HUES64 (cell line): Measurements from ENCODE around the gene CTDNEP1.

Source experiments
- H3K27ac ChIP-seq: 2 replicates; pipeline ENCODE4 v1.7.0; 2013; ENCODE audit warnings: low read depth, low read length, inconsistent platforms
- H3K27me3 ChIP-seq: 2 replicates; pipeline ENCODE4 v1.6.1; 2013; ENCODE audit warnings: mild to moderate bottlenecking, low read length; ENCODE audit not compliant: insufficient read depth
- H3K36me3 ChIP-seq: 2 replicates; pipeline ENCODE4 v1.6.1; 2013; ENCODE audit warnings: mild to moderate bottlenecking, low read length; ENCODE audit not compliant: insufficient read depth
- H3K4me1 ChIP-seq: 2 replicates; pipeline ENCODE4 v1.6.1; 2013; ENCODE audit warnings: mild to moderate bottlenecking, low read length, moderate library complexity; ENCODE audit not compliant: insufficient read depth
- H3K4me3 ChIP-seq: 2 replicates; pipeline ENCODE4 v1.5.1; 2013; ENCODE audit warnings: mild to moderate bottlenecking, low read length, moderate library complexity
- H3K9ac ChIP-seq: 2 replicates; pipeline ENCODE4 v1.6.1; 2013; ENCODE audit warnings: mild to moderate bottlenecking, low read depth, low read length
- H3K9me3 ChIP-seq: 2 replicates; pipeline ENCODE4 v1.6.1; 2013; ENCODE audit warnings: low read depth, low read length; ENCODE audit not compliant: insufficient read depth
- WGBS: fragments of 150-250, 120-280 bp; methylation state at CpG from one replicate; pipeline ENCODE4 v1.1.7; 2013; ENCODE audit warnings: missing lambda C conversion rate; 5-methylcytosine and 5-hydroxymethylcytosine counted together

Gene CTDNEP1

GRCh38 chr17:7218166-7218565 lies 33.4 kb downstream of the CTDNEP1 start:
- peaks cover 22% of the 10 kb centered on the region for H3K36me3 ChIP-seq
- no peaks in the 10 kb centered on the region for H3K27me3 ChIP-seq
- peak overlapping the region; percentile 47; the same call in 1 of the 2 replicates for H3K9ac ChIP-seq
- peak overlapping the region; percentile 9; the same call in 1 of the 2 replicates for H3K27ac ChIP-seq
- 81% methylated on average over 6 of the region's 6 CpGs for WGBS
- H3K9me3 ChIP-seq: no peaks in the 10 kb centered on the region
- H3K4me3 ChIP-seq: peak overlapping the region; percentile 54
- peaks cover 26% of the 10 kb centered on the region; the same call in 1 of the 2 replicates for H3K4me1 ChIP-seq

GRCh38 chr17:7217113-7217987 lies 34.2 kb downstream of the CTDNEP1 start:
- H3K4me3 ChIP-seq: peak overlapping the region; percentile 54
- 3% methylated on average over 27 of the region's 32 CpGs for WGBS
- H3K27me3 ChIP-seq: no peaks in the 10 kb centered on the region
- H3K4me1 ChIP-seq: peaks cover 27% of the 10 kb centered on the region; the same call in 1 of the 2 replicates
- peaks cover 14% of the 10 kb centered on the region for H3K36me3 ChIP-seq
- peak overlapping the region; percentile 47; the same call in 1 of the 2 replicates for H3K9ac ChIP-seq
- no peaks in the 10 kb centered on the region for H3K9me3 ChIP-seq
- H3K27ac ChIP-seq: peak overlapping the region; percentile 9; the same call in 1 of the 2 replicates

DNA sequence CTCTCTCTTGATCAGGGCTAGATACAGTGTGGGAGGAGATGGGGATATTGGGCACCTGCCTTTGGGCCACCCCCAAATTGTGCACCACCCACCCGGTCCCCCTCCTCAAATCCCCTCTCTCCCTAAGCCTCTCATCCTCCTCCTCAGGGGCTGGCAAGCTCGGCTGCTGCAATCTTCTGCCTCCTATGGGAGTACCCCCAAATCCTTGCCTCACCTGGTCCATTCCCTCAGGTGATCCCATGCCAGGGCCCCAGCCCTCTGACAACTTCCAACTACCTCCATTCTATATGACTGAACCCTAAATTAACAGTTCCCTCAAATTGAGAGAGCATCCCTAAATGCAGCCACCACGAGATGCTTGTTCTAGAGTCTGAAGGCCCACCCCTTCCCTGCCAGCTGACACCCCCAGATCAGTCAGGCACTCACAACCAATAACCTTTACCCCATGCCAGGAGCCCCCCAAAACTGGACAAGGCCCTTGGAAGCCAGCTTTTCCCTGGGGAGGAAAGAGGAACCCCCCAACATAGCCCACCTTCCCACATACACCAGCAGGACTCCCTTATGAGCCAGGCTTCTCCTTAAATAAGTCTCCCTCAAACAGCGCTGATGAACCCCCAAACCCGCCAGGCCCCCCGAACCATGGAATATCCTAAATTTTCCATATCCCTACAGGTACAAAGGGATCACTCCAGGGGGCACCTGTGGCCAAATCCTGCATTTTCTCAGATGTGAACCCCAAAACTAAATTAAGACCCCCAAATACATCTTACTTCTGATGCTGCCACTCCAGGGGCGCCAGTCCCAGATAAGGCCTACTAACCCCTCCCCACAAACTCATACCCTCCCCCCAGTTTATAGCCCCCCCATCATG lies 35.1 kb downstream of the CTDNEP1 start:
- Histone ChIP-seq H3K4me1 (peaks cover 33% of the 10 kb centered on the region; the same call in 1 of the 2 replicates), H3K9ac (peak overlapping the region; percentile 1; the same call in 1 of the 2 replicates)
- WGBS: 19% methylated on average over 7 of the region's 7 CpGs

GRCh38 chr17:7215652-7216180 lies 35.8 kb downstream of the CTDNEP1 start:
- H3K27ac ChIP-seq: peak overlapping the region; percentile 90
- no peaks in the 10 kb centered on the region for H3K27me3 ChIP-seq
- 5% methylated on average over 7 of the region's 10 CpGs for WGBS
- peak overlapping the region; percentile 17; the same call in 1 of the 2 replicates for H3K9ac ChIP-seq
- H3K4me3 ChIP-seq: peak overlapping the region; percentile 78
- peaks cover 30% of the 10 kb centered on the region for H3K4me1 ChIP-seq
- no peaks in the 10 kb centered on the region for H3K9me3 ChIP-seq
- no peaks in the 10 kb centered on the region for H3K36me3 ChIP-seq

More for the DNA sequence above, 35.1 kb downstream of the CTDNEP1 start:
- Histone ChIP-seq H3K27ac (peak overlapping the region; percentile 33; the same call in 1 of the 2 replicates), H3K4me3 (peak overlapping the region; percentile 42), H3K9me3 (no peaks in the 10 kb centered on the region), H3K36me3 (peaks cover 5% of the 10 kb centered on the region), H3K27me3 (no peaks in the 10 kb centered on the region)

GRCh38 chr17:7215136-7215638 lies 36.3 kb downstream of the CTDNEP1 start:
- Histone ChIP-seq H3K27ac (peak overlapping the region; percentile 90), H3K9ac (peak overlapping the region; percentile 17; the same call in 1 of the 2 replicates), H3K4me3 (peak overlapping the region; percentile 78)

GRCh38 chr17:7214300-7215135 lies 37.0 kb downstream of the CTDNEP1 start:
- Histone ChIP-seq H3K4me3 (peak overlapping the region; percentile 78), H3K27me3 (no peaks in the 10 kb centered on the region), H3K36me3 (no peaks in the 10 kb centered on the region), H3K9ac (peak overlapping the region; percentile 75), H3K27ac (peak overlapping the region; percentile 90), H3K9me3 (no peaks in the 10 kb centered on the region), H3K4me1 (peaks cover 31% of the 10 kb centered on the region)
- under 1% methylated on average over 45 of the region's 45 CpGs for WGBS

More at GRCh38 chr17:7215136-7215638, 36.3 kb downstream of the CTDNEP1 start:
- no peaks in the 10 kb centered on the region for H3K9me3 ChIP-seq
- whole genome bisulfite sequencing: 9% methylated on average over 9 of the region's 9 CpGs
- H3K27me3 ChIP-seq: no peaks in the 10 kb centered on the region
- peaks cover 32% of the 10 kb centered on the region for H3K4me1 ChIP-seq
- no peaks in the 10 kb centered on the region for H3K36me3 ChIP-seq

GRCh38 chr17:7213895-7214299 lies 37.6 kb downstream of the CTDNEP1 start:
- Histone ChIP-seq H3K4me1 (peaks cover 29% of the 10 kb centered on the region), H3K36me3 (no peaks in the 10 kb centered on the region), H3K27me3 (no peaks in the 10 kb centered on the region), H3K9ac (peak overlapping the region; percentile 57), H3K9me3 (no peaks in the 10 kb centered on the region), H3K4me3 (peak overlapping the region; percentile 53), H3K27ac (peak overlapping the region; percentile 82)
- WGBS: under 1% methylated on average over 15 of the region's 15 CpGs

DNA sequence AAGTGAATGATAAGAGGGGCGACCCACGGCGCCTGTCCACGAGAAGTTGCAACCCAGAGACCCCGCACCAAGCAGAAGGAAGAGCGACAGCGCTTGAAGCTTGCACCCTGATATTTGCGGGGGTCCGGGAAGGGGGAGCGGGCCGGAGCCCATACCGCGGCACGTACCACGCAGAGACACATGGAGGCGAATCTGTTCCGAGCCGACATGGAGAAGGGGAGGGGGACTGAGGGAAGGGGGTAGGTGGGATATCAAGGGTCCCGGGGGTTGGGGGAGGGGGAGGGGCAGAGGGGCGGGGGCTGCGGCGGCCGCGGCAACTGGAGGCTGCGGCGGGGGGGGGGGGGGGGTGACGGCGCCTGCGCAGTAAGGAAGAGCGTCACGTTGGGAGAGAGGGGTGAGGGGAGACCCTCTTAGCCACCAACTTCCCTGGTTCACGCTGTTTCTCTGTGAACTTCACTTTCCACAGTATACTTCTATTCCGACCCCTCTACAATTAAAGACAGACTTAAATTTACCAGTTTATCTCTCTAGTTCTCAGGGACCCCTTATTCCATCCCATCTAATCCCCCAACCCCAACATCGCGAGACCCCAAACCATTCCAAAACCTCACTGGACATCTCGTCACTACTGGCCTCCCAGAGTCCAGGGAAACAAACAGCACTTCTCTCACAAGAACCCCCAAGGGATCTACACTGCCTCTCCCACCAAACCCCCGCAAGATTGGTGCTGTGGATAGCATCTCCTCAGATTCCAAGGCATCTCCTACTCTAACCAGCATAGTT lies 39.9 kb downstream of the CTDNEP1 start:
- H3K4me1 ChIP-seq: peaks cover 36% of the 10 kb centered on the region
- 12% methylated on average over 24 of the region's 37 CpGs for WGBS
- H3K4me3 ChIP-seq: peak overlapping the region; percentile 70

DNA sequence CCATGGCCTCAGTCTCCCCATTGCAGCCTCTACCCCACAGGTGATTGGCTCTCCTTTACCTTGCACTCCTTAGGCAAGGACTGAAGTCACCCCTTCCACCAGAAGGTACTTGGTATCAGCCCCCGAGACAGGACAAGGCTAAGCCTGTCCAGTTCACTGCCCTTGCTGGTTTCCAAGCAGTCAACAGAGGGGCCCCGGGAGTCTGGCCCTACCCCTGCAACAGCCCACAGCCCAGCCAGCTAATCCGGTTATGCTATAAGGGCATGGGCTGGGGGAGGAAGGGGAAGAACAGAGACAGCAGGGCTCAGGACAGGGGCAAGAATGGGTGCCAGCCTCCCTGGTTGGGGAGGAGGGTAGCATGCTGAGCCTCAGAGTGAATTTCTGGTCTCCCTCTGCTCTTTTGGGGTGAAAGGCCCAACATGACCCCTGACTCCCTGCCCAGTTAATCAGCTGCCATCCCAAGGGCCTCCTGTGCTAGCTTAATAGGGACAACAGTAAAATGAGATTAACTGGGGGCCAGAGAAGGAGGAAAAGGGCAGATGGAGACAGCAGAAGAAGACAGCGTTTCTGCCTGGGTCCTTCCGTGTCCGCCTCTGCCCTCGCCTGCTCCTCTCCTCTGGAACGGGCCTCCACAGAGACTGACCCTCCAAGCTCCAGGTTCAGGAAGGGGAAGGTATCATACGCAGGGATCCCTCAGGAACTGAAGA lies 42.6 kb downstream of the CTDNEP1 start:
- 0 out of 2 replicates have a peak overlapping the region, but pooled peaks have one; percentile 17 for H3K9ac ChIP-seq
- no peaks in the 10 kb centered on the region for H3K27me3 ChIP-seq
- peaks cover 36% of the 10 kb centered on the region for H3K4me1 ChIP-seq
- H3K27ac ChIP-seq: peak overlapping the region; percentile 63
- H3K9me3 ChIP-seq: no peaks in the 10 kb centered on the region
- 88% methylated on average over 9 of the region's 9 CpGs for WGBS
- H3K36me3 ChIP-seq: peaks cover 2% of the 10 kb centered on the region
- peak overlapping the region; percentile 54 for H3K4me3 ChIP-seq

More for the DNA sequence above, 39.9 kb downstream of the CTDNEP1 start:
- no peaks in the 10 kb centered on the region for H3K27me3 ChIP-seq
- no peaks in the 10 kb centered on the region for H3K36me3 ChIP-seq
- H3K9me3 ChIP-seq: no peaks in the 10 kb centered on the region
- H3K9ac ChIP-seq: peak overlapping the region; percentile 56
- H3K27ac ChIP-seq: no peak overlapping the region
